ENCODE results near the gene ZGLP1. TPM values are rescaled to one million over a fixed set of nuclear protein-coding genes. Genes with fewer than 3 reads are reported as not detected.

ZGLP1 gene
- polyA plus RNA-seq, 3 donors = 5.6 to 9.7 (median 6.3) TPM

DNA sequence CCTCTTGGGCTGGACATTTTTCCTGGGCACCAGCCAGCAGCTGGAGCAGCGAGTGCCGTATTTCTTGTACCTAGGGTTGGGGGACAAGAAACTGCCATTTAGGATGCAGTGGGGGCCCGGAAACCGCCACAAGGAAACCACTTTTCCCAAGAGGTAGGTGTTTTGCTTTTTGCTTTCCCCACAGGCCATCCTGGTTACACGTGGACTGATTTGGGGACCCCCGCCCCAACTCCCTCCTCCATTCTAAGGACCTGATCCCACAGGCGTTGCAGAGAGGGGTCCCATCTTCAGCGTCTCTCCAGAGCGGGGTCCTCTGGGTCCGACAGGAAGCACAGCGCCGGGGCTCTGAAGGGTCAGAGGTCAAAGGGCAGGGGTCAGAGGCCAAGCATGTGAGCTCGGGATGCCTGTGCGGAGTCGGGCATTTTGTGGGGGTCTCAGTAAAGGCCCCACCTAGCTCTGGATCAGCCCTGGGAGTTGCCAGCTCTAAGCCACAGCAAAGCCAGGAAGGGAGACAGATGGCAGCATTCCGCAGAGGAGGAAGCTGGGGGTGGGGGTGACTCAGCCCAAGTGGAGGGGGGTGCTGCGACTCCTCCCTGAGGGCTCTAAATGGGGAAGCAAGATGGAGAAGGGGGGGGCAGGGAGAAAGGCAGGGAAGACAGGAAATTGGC, 4.3 kb downstream of the ZGLP1 start:
- no peak for DNase-seq (ENCODE audit: extremely low read depth in 1 of 11, low read depth in 9 of 11, low spot score in 4 of 11)

DNA sequence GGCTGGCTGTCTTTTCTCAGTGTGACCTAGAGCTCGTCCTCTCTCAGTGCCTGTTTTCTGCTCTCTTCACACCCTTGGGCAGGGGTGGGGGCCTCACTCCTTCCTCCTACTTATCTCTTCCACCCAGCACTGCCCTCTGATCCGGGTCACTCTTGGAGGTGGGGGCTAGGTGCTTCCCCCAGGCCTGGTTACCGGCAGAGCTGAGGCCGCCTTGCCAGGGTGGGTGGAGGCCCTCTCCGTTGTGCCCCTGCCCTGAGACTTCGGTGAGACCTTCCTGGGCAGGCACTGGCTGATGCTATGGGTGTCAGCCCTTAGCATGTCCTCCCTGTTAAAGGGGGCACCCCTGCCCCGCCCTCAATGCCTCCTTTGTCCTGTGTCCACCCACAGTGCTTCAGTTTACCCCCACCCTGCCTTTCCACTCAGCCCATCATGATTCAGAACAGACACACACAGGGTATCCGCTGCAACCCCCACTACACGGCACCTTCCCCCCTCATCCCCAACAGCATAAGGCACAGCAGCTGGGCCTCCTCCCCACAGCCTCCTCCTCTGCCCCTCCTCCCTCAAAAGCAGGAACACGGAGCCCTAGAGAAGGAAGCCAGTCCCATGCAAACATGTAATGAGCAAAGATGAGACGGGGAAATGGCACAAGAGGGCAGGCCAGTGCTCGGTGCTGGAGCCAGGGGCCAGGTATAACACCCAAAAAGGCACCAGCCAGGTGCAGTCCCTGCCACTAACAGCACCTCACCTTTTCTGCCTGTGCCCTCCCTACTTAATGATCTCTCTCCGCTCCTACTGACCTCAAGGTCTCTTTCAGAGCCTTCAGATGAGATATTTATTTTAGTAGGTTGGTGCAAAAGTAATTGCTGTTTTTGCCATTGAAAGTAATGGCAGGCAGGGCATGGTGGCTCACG, 9.8 kb downstream of the ZGLP1 start:
- no peak for DNase-seq (ENCODE audit: extremely low read depth in 1 of 11, low read depth in 9 of 11, low spot score in 4 of 11)

- DNase-seq (ENCODE audit: extremely low read depth in 1 of 11, low read depth in 9 of 11, low spot score in 4 of 11) = no peak
These were observed 13.6 kb downstream of the ZGLP1 start for GRCh38 chr19:10295847-10296591.

- no peak for DNase-seq (ENCODE audit: extremely low read depth in 1 of 11, low read depth in 9 of 11, low spot score in 4 of 11)
These were observed 14.2 kb downstream of the ZGLP1 start for GRCh38 chr19:10295305-10295846.

GRCh38 chr19:10294368-10294697, 15.3 kb downstream of the ZGLP1 start:
- DNase-seq (ENCODE audit: extremely low read depth in 1 of 11, low read depth in 9 of 11, low spot score in 4 of 11) = no peak

DNA sequence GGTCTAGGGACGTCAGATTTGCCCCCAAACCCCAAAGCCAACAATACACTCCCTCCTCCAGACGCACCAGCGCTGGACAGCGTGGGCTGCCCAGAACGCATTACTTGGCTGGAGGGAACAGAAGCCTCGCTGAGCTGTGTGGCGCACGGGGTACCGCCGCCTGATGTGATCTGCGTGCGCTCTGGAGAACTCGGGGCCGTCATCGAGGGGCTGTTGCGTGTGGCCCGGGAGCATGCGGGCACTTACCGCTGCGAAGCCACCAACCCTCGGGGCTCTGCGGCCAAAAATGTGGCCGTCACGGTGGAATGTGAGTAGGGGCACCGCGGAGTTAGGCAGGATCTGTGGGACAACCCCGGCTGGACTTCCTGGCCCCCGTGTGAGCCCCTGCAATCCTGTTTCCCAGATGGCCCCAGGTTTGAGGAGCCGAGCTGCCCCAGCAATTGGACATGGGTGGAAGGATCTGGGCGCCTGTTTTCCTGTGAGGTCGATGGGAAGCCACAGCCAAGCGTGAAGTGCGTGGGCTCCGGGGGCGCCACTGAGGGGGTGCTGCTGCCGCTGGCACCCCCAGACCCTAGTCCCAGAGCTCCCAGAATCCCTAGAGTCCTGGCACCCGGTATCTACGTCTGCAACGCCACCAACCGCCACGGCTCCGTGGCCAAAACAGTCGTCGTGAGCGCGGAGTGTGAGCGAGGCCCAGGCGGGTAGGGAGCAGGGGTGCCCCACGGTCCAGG, 15.8 kb downstream of the ZGLP1 start:
- no peak for DNase-seq (ENCODE audit: extremely low read depth in 1 of 11, low read depth in 9 of 11, low spot score in 4 of 11)

DNA sequence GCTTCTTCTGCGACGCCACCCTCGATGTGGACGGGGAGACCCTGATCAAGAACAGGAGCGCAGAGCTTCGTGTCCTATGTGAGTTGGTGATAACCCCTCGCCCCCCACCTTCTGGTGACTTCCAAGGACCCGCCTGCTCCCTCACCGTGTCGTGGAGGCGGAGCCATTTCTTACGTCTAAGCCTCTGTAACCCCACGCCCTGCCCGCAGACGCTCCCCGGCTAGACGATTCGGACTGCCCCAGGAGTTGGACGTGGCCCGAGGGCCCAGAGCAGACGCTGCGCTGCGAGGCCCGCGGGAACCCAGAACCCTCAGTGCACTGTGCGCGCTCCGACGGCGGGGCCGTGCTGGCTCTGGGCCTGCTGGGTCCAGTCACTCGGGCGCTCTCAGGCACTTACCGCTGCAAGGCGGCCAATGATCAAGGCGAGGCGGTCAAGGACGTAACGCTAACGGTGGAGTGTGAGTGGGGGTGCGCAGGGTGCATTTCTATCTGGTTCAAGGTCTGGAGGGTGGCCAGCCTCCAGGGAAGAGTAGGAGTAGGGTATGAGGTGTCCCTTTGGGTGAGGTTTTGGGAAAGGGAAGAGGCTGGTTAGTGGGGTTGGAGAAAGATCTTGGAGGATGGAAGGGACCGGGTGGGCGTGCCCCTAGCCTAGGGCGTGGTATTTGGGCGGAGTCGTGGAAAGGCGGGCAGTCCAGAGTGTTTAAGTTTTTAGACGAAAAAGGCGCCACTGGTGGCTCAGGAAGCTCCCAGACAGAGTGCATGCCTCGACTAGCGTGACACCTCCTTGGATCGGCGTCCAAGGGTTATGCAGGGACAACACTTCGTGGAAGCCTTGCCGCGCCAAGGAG, 16.6 kb downstream of the ZGLP1 start:
- no peak for DNase-seq (ENCODE audit: extremely low read depth in 1 of 11, low read depth in 9 of 11, low spot score in 4 of 11)

GRCh38 chr19:10292206-10292788, 17.3 kb downstream of the ZGLP1 start:
- DNase-seq (ENCODE audit: extremely low read depth in 1 of 11, low read depth in 9 of 11, low spot score in 4 of 11) = peak in 1 of 11 donors; percentile 56

GRCh38 chr19:10291554-10292205, 17.9 kb downstream of the ZGLP1 start:
- no peak for DNase-seq (ENCODE audit: extremely low read depth in 1 of 11, low read depth in 9 of 11, low spot score in 4 of 11)

GRCh38 chr19:10290876-10291553, 18.6 kb downstream of the ZGLP1 start:
- DNase-seq (ENCODE audit: extremely low read depth in 1 of 11, low read depth in 9 of 11, low spot score in 4 of 11) = no peak

DNA sequence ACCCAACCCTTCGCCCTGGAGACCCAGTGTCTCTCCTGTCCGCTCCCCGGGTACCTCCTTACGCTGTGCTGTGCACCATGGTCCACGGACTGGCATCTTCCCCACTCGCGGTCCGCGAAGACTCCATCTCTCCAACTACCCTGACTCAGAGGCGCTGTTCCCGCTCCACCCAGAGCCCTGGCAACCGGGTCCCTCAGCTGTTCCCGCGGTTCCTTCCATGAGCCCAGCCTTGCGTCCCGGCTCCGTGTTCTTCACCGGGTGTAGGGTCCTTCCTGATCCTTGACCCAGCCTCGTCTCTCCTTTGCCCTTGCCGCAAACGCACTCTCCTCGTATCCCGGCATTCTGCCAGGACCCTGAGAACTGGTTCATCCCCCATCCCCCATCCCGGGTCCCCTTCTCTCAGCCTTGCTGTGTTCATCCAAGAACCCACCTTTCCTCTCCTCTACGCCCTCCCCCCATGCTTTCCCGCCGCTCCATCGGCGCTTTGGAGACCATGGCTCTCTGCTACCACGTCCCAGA, 19.2 kb downstream of the ZGLP1 start:
- no peak for DNase-seq (ENCODE audit: extremely low read depth in 1 of 11, low read depth in 9 of 11, low spot score in 4 of 11)

DNA sequence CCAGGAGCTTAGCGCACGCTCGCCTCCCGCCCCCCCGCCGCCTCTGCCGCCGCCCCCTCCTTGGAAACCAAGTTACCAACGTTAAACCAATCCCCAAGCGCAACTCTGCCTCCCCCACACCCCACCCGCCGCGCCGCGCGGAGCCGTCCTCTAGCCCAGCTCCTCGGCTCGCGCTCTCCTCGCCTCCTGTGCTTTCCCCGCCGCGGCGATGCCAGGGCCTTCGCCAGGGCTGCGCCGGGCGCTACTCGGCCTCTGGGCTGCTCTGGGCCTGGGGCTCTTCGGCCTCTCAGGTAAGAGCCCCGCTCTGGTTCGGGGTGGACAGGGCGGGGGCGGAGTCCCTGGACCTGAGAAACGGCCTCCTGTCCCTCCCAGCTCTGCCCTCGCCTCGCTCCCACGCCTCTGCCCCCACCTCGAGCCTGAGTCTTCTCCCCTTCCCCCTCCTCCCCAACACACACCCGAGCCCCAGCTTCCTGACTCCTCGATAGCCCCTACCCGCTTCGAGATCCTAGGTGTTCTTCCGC, 19.7 kb downstream of the ZGLP1 start, which contains the start of gene ICAM5:
Gene ICAM5, plus strand, starts transcription at position 117 of the 521 bp plus-strand sequence. Its CDS starts 92 bp downstream, at position 209.
- no peak for DNase-seq (ENCODE audit: extremely low read depth in 1 of 11, low read depth in 9 of 11, low spot score in 4 of 11)

GRCh38 chr19:10289167-10289835, 20.3 kb downstream of the ZGLP1 start:
- DNase-seq (ENCODE audit: extremely low read depth in 1 of 11, low read depth in 9 of 11, low spot score in 4 of 11) = no peak

- DNase-seq (ENCODE audit: extremely low read depth in 1 of 11, low read depth in 9 of 11, low spot score in 4 of 11) = no peak
These were observed 20.9 kb downstream of the ZGLP1 start for GRCh38 chr19:10288662-10289166.
